HG03575 (cell line): ENCODE results near the gene GLRX3.
"Not testable (repeated sequence)": the region's sequence is repeated elsewhere in the genome, so short reads cannot be mapped to it uniquely, and the experiment has no call there.

Experiments
- ATAC-seq: cut with Tn5 transposase; IDR thresholded peaks from one replicate; pipeline ENCODE4 v1.9.1; 2021; ENCODE audit not compliant: unreplicated experiment, insufficient number of reproducible peaks, low FRiP score; ENCODE audit errors: extremely low read depth

Gene GLRX3

GRCh38 chr10:130200179-130201042 is 64.2 kb downstream of the GLRX3 start:
- ATAC-seq: no peak

DNA sequence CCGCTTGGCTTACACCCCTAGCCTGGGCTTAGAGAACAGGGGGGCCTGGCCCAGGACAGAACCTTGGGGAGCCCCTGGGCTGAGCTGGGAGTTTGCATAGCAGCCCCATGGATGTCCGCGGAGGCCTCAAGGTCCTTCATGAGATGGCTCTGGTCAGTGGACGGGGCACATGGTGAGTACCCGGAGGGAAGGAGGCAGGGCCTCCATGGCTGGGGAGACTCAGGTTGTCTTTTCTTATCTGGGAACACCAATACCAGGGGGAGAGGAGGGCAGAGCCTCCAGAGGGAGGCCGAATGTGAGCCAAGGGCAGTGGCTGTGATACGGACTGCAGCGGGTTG is 64.8 kb downstream of the GLRX3 start:
- ATAC-seq: no peak

DNA sequence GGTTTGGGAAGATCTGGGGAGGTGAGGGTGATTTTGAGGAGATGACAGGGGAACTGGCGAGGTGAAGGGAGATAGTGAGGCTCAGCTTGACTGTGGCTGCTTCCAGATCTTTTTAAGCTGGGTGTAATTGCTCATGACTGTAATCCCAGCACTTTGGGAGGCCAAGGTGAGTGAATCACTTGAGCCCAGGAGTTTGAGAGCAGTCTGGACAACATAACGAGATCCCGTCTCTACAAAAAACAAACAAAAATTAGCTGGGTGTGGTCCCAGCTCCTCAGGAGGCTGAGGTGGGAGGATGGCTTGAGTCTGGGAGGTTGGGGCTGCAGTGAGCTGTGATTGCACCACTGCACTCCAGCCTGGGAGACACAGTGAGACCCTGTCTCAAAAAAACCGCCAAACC is 66.0 kb downstream of the GLRX3 start:
- ATAC-seq: not testable (repeated sequence)

- no peak for ATAC-seq
These were observed 66.9 kb downstream of the GLRX3 start for GRCh38 chr10:130202984-130203621.

DNA sequence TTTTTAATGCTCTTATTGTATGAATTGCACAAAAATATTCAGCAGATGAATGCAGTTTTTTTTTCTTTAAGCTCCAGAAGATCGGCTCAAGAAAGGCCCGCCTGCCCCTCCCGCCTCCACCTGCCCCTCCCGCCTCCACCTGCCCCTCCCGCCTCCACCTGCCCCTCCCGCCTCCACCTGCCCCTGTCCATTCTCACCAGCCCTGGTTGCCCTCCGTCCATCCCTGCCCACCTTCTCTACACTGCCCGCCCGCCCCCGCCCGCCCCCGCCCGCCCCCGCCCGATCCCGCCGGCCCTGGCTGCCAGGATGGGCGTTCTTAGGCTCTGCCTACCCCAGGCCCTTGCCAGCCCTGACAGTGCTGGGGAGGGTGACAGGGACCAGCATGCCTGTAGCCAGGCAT is 67.4 kb downstream of the GLRX3 start:
- no peak for ATAC-seq

DNA sequence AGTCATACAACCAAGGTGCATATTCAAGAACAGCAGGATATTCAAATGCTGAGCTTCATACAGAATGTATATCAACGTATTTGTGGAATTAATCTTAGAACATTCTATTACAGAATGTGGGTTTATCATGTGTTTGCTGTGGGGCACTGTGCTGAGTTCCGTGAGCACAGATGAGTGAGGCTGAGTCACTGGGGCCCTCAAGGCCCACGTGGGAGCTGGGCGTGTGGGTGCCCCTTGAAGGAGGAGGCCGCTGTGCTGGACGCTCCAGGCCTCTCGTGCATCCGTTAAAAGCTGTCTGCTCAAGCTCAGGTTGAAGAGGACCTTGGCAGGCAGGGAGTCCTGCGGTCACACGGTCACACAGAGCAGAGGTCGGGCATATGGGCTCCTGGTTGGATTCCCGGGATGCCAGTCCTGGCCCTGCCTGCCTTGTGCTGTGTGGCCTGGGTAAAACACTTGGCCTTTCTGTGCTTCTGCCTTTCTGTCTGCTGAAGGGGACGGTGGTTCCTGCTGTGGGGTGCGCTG is 70.1 kb downstream of the GLRX3 start:
- no peak for ATAC-seq

DNA sequence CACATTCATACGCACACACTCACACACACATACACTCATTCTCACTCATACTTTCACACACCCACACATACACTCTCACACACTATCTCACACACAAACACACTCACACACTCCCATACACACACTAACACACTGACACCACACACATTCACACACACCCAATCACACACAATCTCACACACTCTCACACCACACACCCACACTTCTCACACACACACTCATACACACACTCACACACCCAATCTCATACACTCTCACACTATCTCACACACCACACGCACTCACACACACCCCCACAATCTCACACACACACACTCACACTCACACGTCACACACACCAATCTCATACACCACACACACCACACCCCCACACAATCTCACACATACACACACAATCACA is 71.0 kb downstream of the GLRX3 start:
- ATAC-seq: no peak

- no peak for ATAC-seq
These were observed 72.6 kb downstream of the GLRX3 start for GRCh38 chr10:130208807-130209206.

DNA sequence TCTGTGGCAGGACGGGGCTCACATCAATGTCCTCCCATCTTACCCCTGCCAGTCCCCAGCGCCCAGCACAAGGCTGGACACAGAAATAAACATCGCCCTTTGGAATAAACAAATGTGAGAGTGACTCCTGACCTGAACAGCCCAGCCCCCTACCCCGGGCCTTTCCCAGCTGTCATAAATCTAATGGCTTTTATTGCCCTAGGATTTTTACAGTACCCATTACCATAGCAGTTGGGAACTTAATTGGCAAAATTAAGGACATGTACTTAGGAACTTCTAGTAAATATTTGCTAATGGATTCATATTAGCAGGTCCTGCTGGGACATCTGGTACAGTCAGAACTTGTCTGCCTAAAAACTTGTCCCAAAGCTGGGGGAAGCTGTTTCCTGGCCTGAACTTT is 76.6 kb downstream of the GLRX3 start:
- ATAC-seq: no peak

DNA sequence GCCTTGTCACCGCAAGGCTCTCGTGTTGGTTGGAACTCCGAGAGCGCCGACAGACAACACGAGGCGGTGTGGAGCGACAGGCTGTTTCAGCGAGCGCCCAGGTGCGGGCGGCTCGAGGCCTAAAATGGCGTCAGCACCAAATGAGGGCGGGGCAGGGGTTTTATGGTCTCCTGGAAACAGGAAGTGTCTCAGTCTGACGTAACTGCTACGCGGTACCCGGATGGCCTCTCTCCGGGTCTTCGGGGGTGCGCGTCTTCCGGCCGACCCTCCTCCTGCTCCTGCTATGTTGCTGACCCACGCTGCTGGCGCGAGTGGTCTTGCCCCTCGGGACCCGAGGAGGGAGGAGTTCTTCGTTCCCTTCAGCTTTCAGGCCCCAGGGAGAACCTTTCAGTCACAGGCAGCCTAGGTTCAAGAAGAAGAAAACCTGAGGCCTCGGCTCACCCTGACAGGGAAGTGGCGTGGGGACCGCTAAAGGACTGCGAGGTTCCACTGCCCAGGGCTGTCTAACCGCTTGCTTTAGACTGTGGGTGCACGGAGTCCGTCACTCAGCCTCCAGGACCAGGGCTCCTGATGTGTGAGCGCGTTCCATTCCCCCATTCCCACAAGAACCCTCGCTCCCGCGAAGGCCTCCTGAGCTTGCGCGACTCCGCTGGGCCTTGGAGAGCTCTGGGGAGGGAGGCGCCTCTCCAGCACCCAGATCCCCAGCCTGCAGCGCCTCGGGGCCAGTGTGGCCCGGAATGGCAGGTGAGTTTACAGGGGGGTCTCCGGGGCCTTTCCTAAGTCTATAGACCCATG is 77.3 kb downstream of the GLRX3 start:
- no peak for ATAC-seq

- no peak for ATAC-seq
These were observed 78.2 kb downstream of the GLRX3 start for GRCh38 chr10:130214431-130214830.

DNA sequence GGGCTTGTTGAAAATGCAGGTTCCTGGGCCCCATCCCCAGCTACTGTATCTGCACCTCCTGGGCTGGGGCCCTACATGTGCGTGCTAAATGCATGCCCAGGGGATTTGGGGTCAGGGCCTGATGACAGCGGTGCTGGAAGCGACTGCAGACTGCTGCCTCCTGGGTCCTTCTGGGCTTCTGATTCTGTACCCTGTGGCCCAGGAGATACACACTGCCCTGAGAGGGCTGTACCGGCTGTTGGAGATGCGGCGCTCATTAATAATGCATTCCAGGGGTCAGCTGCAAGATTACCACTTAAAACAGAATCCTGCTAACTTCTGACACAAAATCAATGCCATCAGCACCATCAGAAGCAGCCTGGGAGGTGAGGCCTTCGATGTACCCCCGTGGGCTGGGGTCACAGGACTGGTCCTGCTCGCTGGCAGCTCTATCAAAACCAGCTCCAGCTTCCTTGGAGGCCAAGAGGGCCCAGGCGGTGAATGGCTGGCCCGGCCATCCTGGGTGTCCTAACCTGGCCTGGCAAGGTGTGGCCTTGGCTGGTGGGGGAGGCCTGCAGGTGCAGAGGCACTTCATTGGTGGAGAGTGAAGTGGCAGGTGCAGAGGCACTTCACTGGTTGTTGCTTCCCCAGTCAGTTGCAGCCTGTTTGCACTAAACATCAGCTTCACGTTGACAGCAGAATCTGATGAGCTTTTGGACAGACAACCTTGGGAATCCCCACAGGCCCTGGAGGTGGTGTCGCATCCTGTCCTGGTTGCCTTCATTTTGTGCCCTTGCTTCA is 79.2 kb downstream of the GLRX3 start:
- no peak for ATAC-seq

- ATAC-seq: no peak
These were observed 79.7 kb downstream of the GLRX3 start for GRCh38 chr10:130215931-130216231.

GRCh38 chr10:130218181-130218641 is 82.0 kb downstream of the GLRX3 start:
- ATAC-seq: no peak

DNA sequence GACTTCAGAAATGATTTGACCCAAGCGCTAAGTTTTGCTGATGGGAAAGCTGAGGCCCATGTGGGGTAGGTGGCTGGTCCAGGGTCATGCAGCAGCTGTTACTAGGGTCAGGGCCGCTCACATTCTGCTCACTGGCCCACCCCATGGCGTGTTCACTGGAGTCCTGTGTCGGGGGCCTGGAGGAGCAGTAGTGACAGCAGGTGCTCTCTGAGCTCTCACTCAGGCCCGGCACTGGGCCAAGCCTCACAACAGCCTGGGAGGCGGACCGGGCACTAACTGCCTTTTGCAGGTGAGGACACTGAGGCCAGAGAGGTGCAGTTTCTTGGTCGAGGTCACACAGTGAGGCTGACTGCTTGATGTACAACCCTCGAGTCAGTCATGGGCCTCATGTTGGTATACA is 82.7 kb downstream of the GLRX3 start:
- no peak for ATAC-seq

DNA sequence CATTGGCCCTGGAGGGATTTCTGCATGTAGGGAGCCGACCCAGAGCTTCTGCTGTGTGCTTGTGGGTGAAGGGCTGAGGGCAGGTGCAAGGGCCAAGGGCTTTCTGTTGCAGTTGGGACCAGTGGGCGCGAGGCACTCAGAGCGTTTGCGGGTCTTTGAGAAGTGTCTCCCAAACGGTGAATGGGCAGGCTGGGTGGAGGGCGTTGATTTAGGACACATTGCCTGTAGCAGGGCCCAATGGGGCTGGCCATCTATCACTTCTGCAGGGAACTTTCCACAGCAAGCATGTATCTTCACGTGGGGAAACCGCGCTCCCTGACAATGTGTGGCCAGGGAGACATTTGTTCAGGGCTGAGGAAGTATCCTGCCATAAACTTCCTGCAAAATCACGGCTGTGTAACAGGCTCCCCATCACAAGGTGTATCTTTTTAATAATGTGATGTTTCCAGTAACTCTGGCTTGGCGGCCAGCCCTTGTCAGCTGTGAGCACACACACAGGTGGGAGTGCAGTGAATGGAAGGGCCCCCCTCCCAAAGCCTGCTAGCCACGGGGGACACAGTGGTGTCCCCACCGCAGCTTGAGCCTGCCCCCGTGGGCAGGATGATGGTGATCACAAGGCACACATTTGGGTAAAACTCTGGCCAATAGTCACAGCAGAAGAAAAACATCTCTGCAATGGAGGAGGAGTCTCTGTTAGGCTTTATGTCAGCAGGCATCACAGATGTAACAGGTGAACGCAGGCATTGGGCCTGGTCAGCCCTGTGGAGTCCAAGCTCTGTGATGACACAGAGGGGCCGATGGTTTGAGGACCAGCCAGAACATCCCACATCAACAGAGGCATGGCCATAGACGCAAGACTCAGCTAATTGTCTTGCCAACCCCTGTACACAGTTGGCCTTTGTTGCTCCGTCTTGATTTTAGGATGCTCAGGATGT is 84.3 kb downstream of the GLRX3 start:
- ATAC-seq: no peak

DNA sequence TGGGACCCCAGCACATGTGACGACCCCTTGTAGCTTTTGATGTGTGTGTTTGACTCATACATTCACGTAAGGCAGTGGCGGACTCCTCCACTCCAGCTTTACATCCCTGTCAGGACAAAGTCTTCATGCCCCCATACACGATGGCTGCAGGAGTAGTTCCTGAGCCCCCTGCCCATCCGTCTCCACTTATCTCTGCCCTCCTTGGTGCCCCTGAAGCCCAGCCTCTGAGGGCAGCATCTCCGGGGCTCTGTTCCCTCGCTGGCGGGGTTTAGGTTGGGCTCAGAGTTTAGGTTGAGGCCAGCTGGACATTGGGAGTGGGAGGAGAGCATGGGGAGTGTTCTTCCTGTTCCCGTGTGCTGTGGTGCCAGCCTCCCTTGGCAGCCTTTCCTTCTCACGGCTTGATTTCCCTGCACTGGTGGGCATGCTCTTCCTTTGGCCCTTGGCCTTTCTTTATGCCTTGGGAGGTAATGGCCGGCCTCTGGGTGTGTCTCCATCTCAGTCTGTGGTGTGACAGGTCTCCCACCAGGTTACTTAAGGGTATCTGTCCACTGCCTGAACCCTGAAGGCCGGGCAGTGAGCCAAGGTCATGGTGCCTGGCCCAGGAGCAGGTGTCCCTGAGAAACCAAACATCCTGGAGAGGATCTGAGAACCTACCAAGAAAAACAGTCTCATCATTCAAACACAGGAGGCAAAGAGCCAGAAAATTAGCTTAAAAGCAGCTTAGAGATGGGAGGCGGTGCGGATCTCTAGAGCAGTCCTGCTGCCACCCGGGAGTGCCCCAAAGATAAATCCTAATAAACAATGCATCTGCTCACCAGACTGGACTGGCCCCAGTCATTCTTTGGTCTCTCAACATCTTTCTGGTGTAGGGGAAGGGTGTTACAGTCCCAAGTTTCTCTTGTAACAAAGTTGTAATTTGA is 85.5 kb downstream of the GLRX3 start:
- no peak for ATAC-seq
